Spleen (tissue), 13 donors: ENCODE measurements around the gene CST3. TPM values are rescaled to one million over a fixed set of nuclear protein-coding genes. Genes with fewer than 3 reads are reported as not detected.
"Not testable (repeated sequence)": the region's sequence is repeated elsewhere in the genome, so short reads cannot be mapped to it uniquely, and the experiment has no call there.

Experiments used
- DNase-seq: peaks from one replicate; pipeline ENCODE4 v3.0.0-alpha.2; 2020
- H3K27ac ChIP-seq, 8 donors: fragments of 200-600 bp; sonication (generic) in 7 of 8; 1 replicate in 4 of 8; 2 replicates in 4 of 8; pipeline versions ENCODE4 v1.5.0 to v1.8.0; 2016 to 2021; ENCODE audit warnings: inconsistent platforms in 4 of 8, mild to moderate bottlenecking in 4 of 8, moderate library complexity in 1 of 8
- H3K27me3 ChIP-seq, 7 donors: fragments of 200-600 bp; sonication (generic) in 6 of 7; replicated peaks in 1 of 7; 1 replicate in 4 of 7; 2 replicates in 3 of 7; pipeline versions ENCODE4 v1.5.0 to v1.8.0; 2016 to 2021; ENCODE audit warnings: inconsistent platforms in 3 of 7, mild to moderate bottlenecking in 1 of 7
- H3K36me3 ChIP-seq, 6 donors: fragments of 200-600 bp; sonication (generic) in 5 of 6; 1 replicate in 4 of 6; 2 replicates in 2 of 6; pipeline versions ENCODE4 v1.5.0 to v1.8.0; 2016 to 2021; ENCODE audit warnings: inconsistent platforms in 2 of 6
- H3K4me1 ChIP-seq, 6 donors: fragments of 200-600 bp; sonication (generic) in 5 of 6; 1 replicate in 3 of 6; 2 replicates in 3 of 6; pipeline versions ENCODE4 v1.5.0 to v1.8.0; 2016 to 2021; ENCODE audit warnings: inconsistent platforms in 3 of 6
- H3K4me3 ChIP-seq, 8 donors: fragments of 200-600 bp; sonication (generic) in 7 of 8; 1 replicate in 4 of 8; 2 replicates in 4 of 8; pipeline versions ENCODE4 v1.5.0 to v1.8.0; 2016 to 2021; ENCODE audit warnings: inconsistent platforms in 4 of 8, mild to moderate bottlenecking in 4 of 8, moderate library complexity in 2 of 8
- H3K9me3 ChIP-seq, 8 donors: fragments of 200-600 bp; sonication (generic) in 7 of 8; 1 replicate in 4 of 8; 2 replicates in 4 of 8; pipeline versions ENCODE4 v1.5.0 to v1.8.0; 2016 to 2021; ENCODE audit warnings: inconsistent platforms in 4 of 8
- CTCF ChIP-seq, 11 experiments: fragments of 200-600 bp in 7 of 11; fragments of 450-650 bp in 4 of 11; sonication (generic) in 4 of 11; IDR thresholded peaks in 8 of 11; conservative IDR thresholded peaks in 3 of 11; 1 replicate in 7 of 11; 2 replicates in 4 of 11; pipeline versions ENCODE4 v1.4.0 to v1.8.0; 2016 to 2021; ENCODE audit warnings: antibody characterized with exemption in 11 of 11, inconsistent platforms in 4 of 11, mild to moderate bottlenecking in 1 of 11
- POLR2A ChIP-seq, 3 donors: fragments of 450-650 bp; IDR thresholded peaks; one replicate each; pipeline ENCODE4 v1.5.1; 2017; ENCODE audit warnings: antibody characterized with exemption in 3 of 3, mild to moderate bottlenecking in 1 of 3
- POLR2AphosphoS5 ChIP-seq, 3 donors: sonication (generic); formaldehyde crosslinking; IDR thresholded peaks; one replicate each; pipeline ENCODE4 v1.5.1; 2017; ENCODE audit warnings: antibody characterized with exemption in 3 of 3
- WGBS, 5 donors: extraction: QIAGEN DNeasy Blood & Tissue Kit in 3 of 5; methylation state at CpG; one replicate each; pipeline versions ENCODE4 v1.1.5 to v1.1.7; 2013 to 2018; 5-methylcytosine and 5-hydroxymethylcytosine counted together
- intact Hi-C: fragments of 100-400 bp; cut with DNase I; formaldehyde crosslinking; loops from one replicate; pipeline ENCODE4 v1.15.0; 2023; ENCODE audit warnings: low total_unique reads
- long read RNA-seq, 2 donors: transcript quantifications; one replicate each; lab custom pipeline, GENCODE V29; 2026
- polyA plus RNA-seq, 3 donors: library from polyadenylated mRNA; stranded (reverse); fragments of 200-250 nt; gene quantifications; one replicate each; pipeline ENCODE4 v1.2.1, GENCODE V29; 2013
- total RNA-seq, 7 donors: library from RNA; depleted of rRNA in 3 of 7; stranded (reverse); fragments of >200 nt in 3 of 7; fragmentation: NEBNext Ultra II Directional in 4 of 7; extraction: Animal tissue kit (Norgen Biotek cat#: 25700) in 4 of 7; gene quantifications; one replicate each; pipeline versions ENCODE4 v1.1.0 to v1.2.1, GENCODE V29; 2016 to 2021
- donor health status: healthy with polysubstance abuse.
- donor health status: DM: no; HTN: no; CAD: no; lungs with moderate emphysema.
- donor health status: DM: no; HTN: no; CAD: no.
- donor health status: Bipolar disorder and iron deficiency.
- donor health status: healthy.
- donor health status: DM: no; HTN: no; CAD: no.
- donor health status: DM: yes; HTN: yes; CAD: no.

The CST3 gene
- total RNA-seq (1,000 to 10,000 TPM in 3 of 7 donors, 100 to 1,000 TPM in 4; 501 to 1,082 (median 830) TPM), polyA plus RNA-seq (100 to 1,000 TPM; 199 to 272 (median 267) TPM)
- long read RNA-seq, donor 1, transcript CST3-201 (3 exons, 873 nt) = major isoform, 779 of 1,078 reads
- long read RNA-seq, donor 1, partial matches to known transcripts = 274 of 1,078 reads
- long read RNA-seq, donor 1, other reads (novel, unspliced or antisense) = 24 of 1,078 reads
- long read RNA-seq, donor 2, transcript CST3-201 (3 exons, 873 nt) = major isoform, 631 of 899 reads
- long read RNA-seq, donor 2, partial matches to known transcripts = 237 of 899 reads
- long read RNA-seq, donor 2, other reads (novel, unspliced or antisense) = 31 of 899 reads

GRCh38 chr20:23637282-23638221, at the start of gene CST3:
Gene CST3 (minus strand): TSS chr20:23637955. CDS start chr20:23637862, 93 bp downstream.
- H3K36me3 ChIP-seq = peaks cover 0 to 30% (median 12%) of the 10 kb centered on the region in 6 donors
- DNase-seq = peak; percentile 90
- peak within 1 kb of the TSS; percentile 74 to 96 (median 88) for H3K27ac ChIP-seq
- peaks cover 9 to 100% (median 34%) of the 10 kb centered on the region in 6 donors for H3K4me1 ChIP-seq
- intact Hi-C loops = no loop called here
- WGBS, 5 donors = 1 to 5% (median 1%) methylated on average over 55 to 92 of the region's 92 CpGs
- peak in 1 of 3 donors; percentile 64 for TF ChIP-seq POLR2A (IDR thresholded peaks at IDR 0.05)
- TF ChIP-seq CTCF (IDR thresholded peaks at IDR 0.05 in 8 of 11, conservative IDR thresholded peaks at IDR 0.05 in 3 of 11) = no peak
- TF ChIP-seq POLR2AphosphoS5 (IDR thresholded peaks at IDR 0.05) = peak; percentile 71 to 90 (median 86)
- peaks cover 0 to 25% (median 7%) of the 10 kb centered on the region in 7 donors for H3K27me3 ChIP-seq
- H3K9me3 ChIP-seq = no peaks in the 10 kb centered on the region
- peak within 1 kb of the TSS; percentile 59 to 87 (median 73) for H3K4me3 ChIP-seq

DNA sequence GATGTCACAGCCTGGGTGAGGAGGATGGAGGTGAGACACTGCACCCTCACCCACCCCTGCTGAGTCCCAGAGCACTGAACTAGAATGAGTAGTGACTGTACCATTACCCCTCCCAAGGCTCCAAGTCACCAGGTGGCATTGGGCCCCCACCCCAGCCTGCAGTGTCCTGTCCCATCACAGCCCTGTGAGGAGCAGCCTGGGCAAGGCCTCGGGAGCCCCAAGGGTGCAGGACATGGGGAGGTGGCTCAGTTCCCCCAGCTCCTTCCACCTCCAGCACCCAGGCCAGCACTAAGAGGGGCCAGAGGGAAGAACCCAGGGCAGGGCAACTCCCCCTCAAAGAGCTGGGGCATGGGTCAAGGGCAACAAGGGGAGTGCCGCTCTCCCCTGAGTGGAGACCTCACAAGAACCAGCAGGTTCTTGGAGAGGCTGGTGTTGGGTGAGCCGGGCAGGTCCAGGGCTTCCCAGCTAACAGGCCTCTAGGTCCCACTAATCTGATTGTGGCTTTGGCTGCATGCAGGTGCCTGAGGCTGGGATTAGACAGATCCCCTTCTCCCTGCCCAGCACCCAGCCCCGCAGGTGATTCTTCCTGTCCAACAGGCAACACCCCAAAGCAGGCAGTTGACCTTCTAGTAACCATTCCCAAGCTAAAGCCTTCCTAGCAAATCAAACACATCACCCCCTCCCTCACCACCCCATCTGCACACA, 48.4 kb upstream of the CST3 start:
- Histone ChIP-seq H3K9me3 (no peaks in the 10 kb centered on the region), H3K36me3 (no peaks in the 10 kb centered on the region), H3K4me1 (no peaks in the 10 kb centered on the region), H3K27me3 (peaks cover 0 to 10% (median 0%) of the 10 kb centered on the region in 7 donors), H3K4me3 (no peak overlapping the region), H3K27ac (no peak overlapping the region)
- intact Hi-C loops = no loop called here
- TF ChIP-seq POLR2AphosphoS5 (IDR thresholded peaks at IDR 0.05) (no peak), CTCF (IDR thresholded peaks at IDR 0.05 in 8 of 11, conservative IDR thresholded peaks at IDR 0.05 in 3 of 11) (no peak), POLR2A (IDR thresholded peaks at IDR 0.05) (no peak)
- WGBS, 5 donors = 78 to 89% (median 80%) methylated on average over 2 to 4 of the region's 4 CpGs
- DNase-seq = no peak

DNA sequence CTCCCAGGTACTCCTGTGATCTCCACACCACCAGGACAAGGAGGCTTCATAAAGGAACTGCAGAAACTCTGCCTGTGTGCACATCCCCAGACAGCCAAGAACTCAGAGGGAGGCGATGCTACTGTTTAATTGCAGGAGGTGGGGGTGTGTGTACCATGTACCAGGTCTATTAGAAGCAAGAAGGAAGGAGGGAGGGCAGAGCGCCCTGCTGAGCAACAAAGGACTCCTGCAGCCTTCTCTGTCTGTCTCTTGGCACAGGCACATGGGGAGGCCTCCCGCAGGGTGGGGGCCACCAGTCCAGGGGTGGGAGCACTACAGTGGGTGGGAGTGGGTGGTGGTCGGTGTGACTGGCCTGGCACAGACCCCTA, 47.8 kb upstream of the CST3 start:
- intact Hi-C loops, H3K36me3 ChIP-seq, DNase-seq, H3K4me3 ChIP-seq, H3K27me3 ChIP-seq, H3K4me1 ChIP-seq, H3K9me3 ChIP-seq, H3K27ac ChIP-seq: not testable (repeated sequence)
- WGBS, 5 donors = 73 to 92% (median 79%) methylated on average over 3 to 4 of the region's 4 CpGs

DNA sequence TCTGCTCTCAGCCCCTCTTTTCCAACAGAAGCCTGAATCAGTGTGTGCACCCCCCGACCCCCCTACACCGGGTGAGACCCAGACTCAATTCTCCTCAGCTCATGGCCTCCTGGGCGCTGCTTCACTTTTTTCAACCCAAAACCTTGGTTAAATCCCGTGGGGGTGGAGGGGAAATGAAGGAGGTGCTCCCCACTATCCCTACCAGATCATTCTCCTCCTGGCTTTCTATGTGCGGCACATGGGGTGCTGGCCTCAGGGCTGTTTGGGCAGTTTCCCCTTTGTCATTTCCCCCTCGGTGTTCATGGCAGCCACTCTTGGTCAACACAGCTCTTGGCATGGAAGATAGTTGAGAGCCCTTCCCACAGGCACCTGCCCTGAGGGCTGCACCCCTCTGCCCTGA, 46.5 kb upstream of the CST3 start:
- intact Hi-C loops = no loop called here
- no peaks in the 10 kb centered on the region for H3K9me3 ChIP-seq
- peaks cover 0 to 10% (median 0%) of the 10 kb centered on the region in 7 donors for H3K27me3 ChIP-seq
- no peaks in the 10 kb centered on the region for H3K36me3 ChIP-seq
- H3K27ac ChIP-seq = no peak overlapping the region
- TF ChIP-seq POLR2AphosphoS5 (IDR thresholded peaks at IDR 0.05) (no peak), CTCF (IDR thresholded peaks at IDR 0.05 in 8 of 11, conservative IDR thresholded peaks at IDR 0.05 in 3 of 11) (no peak), POLR2A (IDR thresholded peaks at IDR 0.05) (no peak)
- 79 to 92% (median 85%) methylated on average over 6 of the region's 6 CpGs for WGBS, 5 donors
- H3K4me1 ChIP-seq = no peaks in the 10 kb centered on the region
- no peak overlapping the region for H3K4me3 ChIP-seq
- DNase-seq = no peak
